Measurements from ENCODE around the gene SMIM10L2A.
A peak's percentile ranks its signal among the peaks of the same experiment; 100 is the strongest.

DNA sequence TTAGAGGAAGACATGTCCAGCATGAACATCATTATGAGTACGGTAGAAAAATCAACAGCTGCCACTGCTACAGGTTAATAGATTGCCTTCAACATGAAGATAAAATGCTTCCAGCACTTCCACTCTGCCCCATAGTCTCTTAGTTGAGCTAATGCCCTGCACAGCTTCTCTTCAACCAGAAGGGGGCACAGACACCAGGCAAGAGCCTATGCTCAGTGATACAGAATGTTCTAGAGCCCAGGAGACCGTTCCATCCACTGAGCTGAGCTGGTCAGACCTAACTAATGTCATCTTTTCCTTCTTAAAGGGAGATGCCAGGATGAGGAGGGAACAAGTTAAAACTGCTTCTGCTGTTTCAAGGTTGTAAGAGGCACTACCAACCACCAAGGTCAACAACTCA lies 42.2 kb downstream of the SMIM10L2A start:
- TF ChIP-seq RFX5 (IDR thresholded peaks at IDR 0.05; ENCODE audit: low read depth, low read length) (no peak), POLR2A (IDR thresholded peaks at IDR 0.05; ENCODE audit: low read depth, low read length) (no peak), MAFK (IDR thresholded peaks at IDR 0.05; ENCODE audit: low read depth, low read length) (no peak), RCOR1 (IDR thresholded peaks at IDR 0.05; ENCODE audit: insufficient replicate concordance, low read length) (no peak)
- TF ChIP-seq, protein P1, sequence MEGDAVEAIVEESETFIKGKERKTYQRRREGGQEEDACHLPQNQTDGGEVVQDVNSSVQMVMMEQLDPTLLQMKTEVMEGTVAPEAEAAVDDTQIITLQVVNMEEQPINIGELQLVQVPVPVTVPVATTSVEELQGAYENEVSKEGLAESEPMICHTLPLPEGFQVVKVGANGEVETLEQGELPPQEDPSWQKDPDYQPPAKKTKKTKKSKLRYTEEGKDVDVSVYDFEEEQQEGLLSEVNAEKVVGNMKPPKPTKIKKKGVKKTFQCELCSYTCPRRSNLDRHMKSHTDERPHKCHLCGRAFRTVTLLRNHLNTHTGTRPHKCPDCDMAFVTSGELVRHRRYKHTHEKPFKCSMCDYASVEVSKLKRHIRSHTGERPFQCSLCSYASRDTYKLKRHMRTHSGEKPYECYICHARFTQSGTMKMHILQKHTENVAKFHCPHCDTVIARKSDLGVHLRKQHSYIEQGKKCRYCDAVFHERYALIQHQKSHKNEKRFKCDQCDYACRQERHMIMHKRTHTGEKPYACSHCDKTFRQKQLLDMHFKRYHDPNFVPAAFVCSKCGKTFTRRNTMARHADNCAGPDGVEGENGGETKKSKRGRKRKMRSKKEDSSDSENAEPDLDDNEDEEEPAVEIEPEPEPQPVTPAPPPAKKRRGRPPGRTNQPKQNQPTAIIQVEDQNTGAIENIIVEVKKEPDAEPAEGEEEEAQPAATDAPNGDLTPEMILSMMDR (conservative IDR thresholded peaks at IDR 0.05; ENCODE audit: low read depth, low read length): peak; percentile 32; the same call in 1 of the 2 replicates
- TF ChIP-seq, protein P2, sequence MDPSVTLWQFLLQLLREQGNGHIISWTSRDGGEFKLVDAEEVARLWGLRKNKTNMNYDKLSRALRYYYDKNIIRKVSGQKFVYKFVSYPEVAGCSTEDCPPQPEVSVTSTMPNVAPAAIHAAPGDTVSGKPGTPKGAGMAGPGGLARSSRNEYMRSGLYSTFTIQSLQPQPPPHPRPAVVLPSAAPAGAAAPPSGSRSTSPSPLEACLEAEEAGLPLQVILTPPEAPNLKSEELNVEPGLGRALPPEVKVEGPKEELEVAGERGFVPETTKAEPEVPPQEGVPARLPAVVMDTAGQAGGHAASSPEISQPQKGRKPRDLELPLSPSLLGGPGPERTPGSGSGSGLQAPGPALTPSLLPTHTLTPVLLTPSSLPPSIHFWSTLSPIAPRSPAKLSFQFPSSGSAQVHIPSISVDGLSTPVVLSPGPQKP (IDR thresholded peaks at IDR 0.05; ENCODE audit: borderline replicate concordance, low read depth, low read length): no peak
